H54 (cell line): ENCODE measurements around the gene FLT3LG.

Experiments used
- DNase-seq: peaks from one replicate; pipeline ENCODE4 v3.0.0; 2011; ENCODE audit warnings: low spot score, mixed read lengths; ENCODE audit not compliant: insufficient read length
- FAIRE-seq: peaks from 3 replicates; lab custom pipeline; 2011; peaks lifted over from hg19 to GRCh38; lab: Jason Lieb, UNC
- POLR2A ChIP-seq: IDR thresholded peaks from 2 replicates; pipeline ENCODE4 v1.6.1; 2011; ENCODE audit warnings: low read depth, mild to moderate bottlenecking, low read length

Gene FLT3LG

GRCh38 chr19:49486232-49486631, 12.2 kb downstream of the FLT3LG start:
- DNase-seq (no peak), FAIRE-seq (no peak)
- TF ChIP-seq POLR2A = no peak

GRCh38 chr19:49486710-49487276, 12.8 kb downstream of the FLT3LG start:
- DNase-seq (no peak), FAIRE-seq (no peak)
- no peak for TF ChIP-seq POLR2A

GRCh38 chr19:49487277-49488045, 13.4 kb downstream of the FLT3LG start, which contains the start of gene RPL13A:
Gene RPL13A (plus strand): TSS chr19:49487608. CDS start chr19:49487630, 22 bp downstream.
- TF ChIP-seq POLR2A = peak; percentile 96
- FAIRE-seq = peak; percentile 64
- peak; percentile 98 for DNase-seq

- no peak for TF ChIP-seq POLR2A
- FAIRE-seq (no peak), DNase-seq (no peak)
These were observed 14.2 kb downstream of the FLT3LG start for GRCh38 chr19:49488046-49488862.

GRCh38 chr19:49488863-49489537, 15.0 kb downstream of the FLT3LG start:
- DNase-seq (no peak), FAIRE-seq (no peak)
- TF ChIP-seq POLR2A = no peak

- no peak for TF ChIP-seq POLR2A
- no peak for DNase-seq
- FAIRE-seq = no peak
These were observed 15.7 kb downstream of the FLT3LG start for GRCh38 chr19:49489601-49490167.

GRCh38 chr19:49490287-49491029, 16.4 kb downstream of the FLT3LG start:
- DNase-seq = no peak
- no peak for FAIRE-seq
- no peak for TF ChIP-seq POLR2A

GRCh38 chr19:49491030-49491803, 17.2 kb downstream of the FLT3LG start:
- no peak for TF ChIP-seq POLR2A
- DNase-seq (no peak), FAIRE-seq (no peak)

- FAIRE-seq (no peak), DNase-seq (no peak)
- no peak for TF ChIP-seq POLR2A
These were observed 18.0 kb downstream of the FLT3LG start for GRCh38 chr19:49491804-49492572.

GRCh38 chr19:49492573-49493405, 18.8 kb downstream of the FLT3LG start:
- TF ChIP-seq POLR2A = no peak
- DNase-seq (no peak), FAIRE-seq (no peak)
